Mesenchymal stem cell (in vitro differentiated cells and primary cell): ENCODE results near the gene SPSB2.

Experiments used
- DNase-seq: peaks from one replicate; pipeline ENCODE4 v3.0.0-alpha.2; 2013
- H2AFZ ChIP-seq: one replicate; pipeline ENCODE4 v1.6.1; 2013; ENCODE audit warnings: low read depth, mild to moderate bottlenecking, control low read depth, inconsistent platforms, low read length, moderate library complexity
- H2AK5ac ChIP-seq: 2 replicates; pipeline ENCODE4 v1.6.1; 2013; ENCODE audit warnings: low read length, moderate library complexity, mild to moderate bottlenecking, inconsistent platforms; ENCODE audit not compliant: severe bottlenecking
- H2BK120ac ChIP-seq: one replicate; pipeline ENCODE4 v1.6.1; 2013; ENCODE audit warnings: low read depth, mild to moderate bottlenecking, inconsistent platforms, low read length, moderate library complexity
- H2BK12ac ChIP-seq, 2 experiments: one replicate each; pipeline ENCODE4 v1.6.1; 2013; ENCODE audit warnings: inconsistent platforms in 2 of 2, low read length in 2 of 2, mild to moderate bottlenecking in 2 of 2, moderate library complexity in 2 of 2, control low read depth in 1 of 2
- H2BK15ac ChIP-seq: one replicate; pipeline ENCODE4 v1.6.1; 2013; ENCODE audit warnings: mild to moderate bottlenecking, low read depth, inconsistent platforms; ENCODE audit not compliant: poor library complexity, severe bottlenecking
- H2BK5ac ChIP-seq: 2 replicates; pipeline ENCODE4 v1.6.1; 2013; ENCODE audit warnings: low read depth, mild to moderate bottlenecking, low read length, control low read depth, inconsistent platforms; ENCODE audit not compliant: poor library complexity, severe bottlenecking
- H3K14ac ChIP-seq, 2 experiments: one replicate each; pipeline ENCODE4 v1.6.1; 2013; ENCODE audit warnings: inconsistent platforms in 2 of 2, low read length in 2 of 2, control low read depth in 1 of 2, mild to moderate bottlenecking in 1 of 2, moderate library complexity in 1 of 2
- H3K18ac ChIP-seq, 2 experiments: one replicate each; pipeline ENCODE4 v1.6.1; 2013; ENCODE audit warnings: inconsistent platforms in 2 of 2, low read length in 2 of 2, control low read depth in 1 of 2, low read depth in 1 of 2, mild to moderate bottlenecking in 1 of 2
- H3K23ac ChIP-seq, 2 experiments: one replicate each; pipeline ENCODE4 v1.6.1; 2013; ENCODE audit warnings: inconsistent platforms in 2 of 2, low read length in 2 of 2, mild to moderate bottlenecking in 2 of 2, moderate library complexity in 2 of 2, control low read depth in 1 of 2
- H3K27ac ChIP-seq: 2 replicates; pipeline ENCODE4 v1.5.1; 2013; ENCODE audit warnings: mild to moderate bottlenecking, moderate library complexity, low read length, control low read depth, inconsistent platforms; ENCODE audit not compliant: poor library complexity, severe bottlenecking
- H3K27me3 ChIP-seq, 2 experiments: 2 replicates each; pipeline versions ENCODE4 v1.6.1 to v1.7.0; 2013; ENCODE audit warnings: low read length in 2 of 2, mild to moderate bottlenecking in 2 of 2, moderate library complexity in 2 of 2, control low read depth in 1 of 2, inconsistent platforms in 1 of 2; ENCODE audit not compliant: control insufficient read depth in 1 of 2, insufficient read depth in 1 of 2
- H3K36me3 ChIP-seq, 2 experiments: 2 replicates each; pipeline versions ENCODE4 v1.6.1 to v1.7.0; 2013; ENCODE audit warnings: low read length in 2 of 2, control low read depth in 1 of 2, inconsistent platforms in 1 of 2, low read depth in 1 of 2, mild to moderate bottlenecking in 1 of 2; ENCODE audit not compliant: insufficient read depth in 2 of 2, control insufficient read depth in 1 of 2
- H3K4ac ChIP-seq, 2 experiments: one replicate each; pipeline ENCODE4 v1.6.1; 2013; ENCODE audit warnings: inconsistent platforms in 2 of 2, low read length in 2 of 2, mild to moderate bottlenecking in 2 of 2, moderate library complexity in 2 of 2, control low read depth in 1 of 2, low read depth in 1 of 2
- H3K4me1 ChIP-seq: 2 replicates; pipeline ENCODE4 v1.6.1; 2013; ENCODE audit warnings: low read depth, low read length, control low read depth; ENCODE audit not compliant: control insufficient read depth, insufficient read depth
- H3K4me2 ChIP-seq: 2 replicates; pipeline ENCODE4 v1.6.1; 2013; ENCODE audit warnings: low read length, mild to moderate bottlenecking, inconsistent platforms; ENCODE audit not compliant: poor library complexity, severe bottlenecking
- H3K4me3 ChIP-seq, 2 experiments: 2 replicates each; pipeline versions ENCODE4 v1.5.1 to v1.7.0; 2013; ENCODE audit warnings: low read length in 2 of 2, mild to moderate bottlenecking in 2 of 2, control low read depth in 1 of 2, low read depth in 1 of 2; ENCODE audit not compliant: insufficient read depth in 1 of 2
- H3K79me1 ChIP-seq: replicated peaks from 2 replicates; pipeline ENCODE4 v1.6.1; 2013; ENCODE audit warnings: mild to moderate bottlenecking, control low read depth, low read length, inconsistent platforms; ENCODE audit not compliant: poor library complexity, severe bottlenecking
- H3K9ac ChIP-seq: 2 replicates; pipeline ENCODE4 v1.7.0; 2013; ENCODE audit warnings: mild to moderate bottlenecking, low read length, moderate library complexity
- H3K9me3 ChIP-seq: 2 replicates; pipeline ENCODE4 v1.7.0; 2013; ENCODE audit warnings: mild to moderate bottlenecking, low read length; ENCODE audit not compliant: control insufficient read depth
- H4K8ac ChIP-seq: one replicate; pipeline ENCODE4 v1.6.1; 2013; ENCODE audit warnings: inconsistent platforms, mild to moderate bottlenecking, low read length, moderate library complexity
- H4K91ac ChIP-seq: one replicate; pipeline ENCODE4 v1.6.1; 2013; ENCODE audit warnings: mild to moderate bottlenecking, low read length, inconsistent platforms
- WGBS: methylation state at CpG from one replicate; pipeline ENCODE4 v1.1.7; 2013; ENCODE audit warnings: mixed read lengths; 5-methylcytosine and 5-hydroxymethylcytosine counted together

Gene SPSB2

DNA sequence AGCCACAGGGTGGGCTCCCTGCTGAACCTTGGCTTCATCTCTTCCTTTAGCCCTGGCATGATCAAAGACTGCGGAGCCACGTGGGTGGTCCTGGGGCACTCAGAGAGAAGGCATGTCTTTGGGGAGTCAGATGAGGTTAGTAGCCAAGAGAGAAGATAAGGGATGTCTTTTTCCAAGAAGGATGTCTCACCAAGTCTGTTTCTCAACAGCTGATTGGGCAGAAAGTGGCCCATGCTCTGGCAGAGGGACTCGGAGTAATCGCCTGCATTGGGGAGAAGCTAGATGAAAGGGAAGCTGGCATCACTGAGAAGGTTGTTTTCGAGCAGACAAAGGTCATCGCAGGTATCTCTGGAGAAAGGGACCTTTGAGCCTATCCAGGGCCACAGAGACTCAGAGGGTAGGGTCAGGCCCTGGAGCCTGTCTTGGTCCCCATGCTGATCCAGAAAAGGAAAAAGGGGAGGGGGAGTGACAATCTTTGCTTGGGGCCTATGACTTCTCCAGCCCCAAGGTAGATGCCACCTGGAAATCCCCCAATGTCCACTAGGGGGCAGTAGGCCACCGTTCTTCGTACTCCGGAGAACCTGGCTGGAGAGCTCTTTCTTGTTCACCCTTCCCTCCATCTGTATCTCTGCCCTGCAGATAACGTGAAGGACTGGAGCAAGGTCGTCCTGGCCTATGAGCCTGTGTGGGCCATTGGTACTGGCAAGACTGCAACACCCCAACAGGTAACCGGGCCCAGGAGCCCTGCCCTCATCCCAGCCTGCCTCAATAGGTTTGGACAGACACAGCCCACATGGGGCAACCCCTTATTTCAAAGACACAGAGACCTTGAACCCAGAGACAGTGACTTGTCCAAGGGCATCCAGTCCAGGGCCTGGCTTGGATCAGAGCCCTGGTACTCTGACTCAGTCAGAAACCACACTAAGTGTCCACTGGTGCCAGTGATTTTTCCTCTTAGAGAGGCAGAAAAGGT is 3.8 kb downstream of the SPSB2 start:
- Histone ChIP-seq H2AFZ (no peak overlapping the region), H2BK120ac (no peak overlapping the region), H3K18ac (no peak overlapping the region), H2BK5ac (no peak overlapping the region), H4K8ac (no peak overlapping the region), H4K91ac (no peak overlapping the region), H2BK15ac (no peak overlapping the region), H3K27me3 (no peaks in the 10 kb centered on the region), H3K79me1 (peaks cover 3% of the 10 kb centered on the region), H3K9ac (peak overlapping the region; percentile 97), H3K36me3 (peaks cover 46 to 50% of the 10 kb centered on the region in 2 experiments), H3K4me2 (peak overlapping the region; percentile 85), H3K4ac (no peak overlapping the region), H3K9me3 (no peaks in the 10 kb centered on the region), H3K23ac (no peak overlapping the region), H3K4me3 (peak overlapping the region in 1 of 2 experiments; percentile 94), H3K4me1 (peaks cover 28% of the 10 kb centered on the region), H3K14ac (no peak overlapping the region), H2AK5ac (no peak overlapping the region), H2BK12ac (no peak overlapping the region), H3K27ac (peak overlapping the region; percentile 11)
- peak; percentile 78 for DNase-seq
- 48% methylated on average over 12 of the region's 12 CpGs for WGBS

DNA sequence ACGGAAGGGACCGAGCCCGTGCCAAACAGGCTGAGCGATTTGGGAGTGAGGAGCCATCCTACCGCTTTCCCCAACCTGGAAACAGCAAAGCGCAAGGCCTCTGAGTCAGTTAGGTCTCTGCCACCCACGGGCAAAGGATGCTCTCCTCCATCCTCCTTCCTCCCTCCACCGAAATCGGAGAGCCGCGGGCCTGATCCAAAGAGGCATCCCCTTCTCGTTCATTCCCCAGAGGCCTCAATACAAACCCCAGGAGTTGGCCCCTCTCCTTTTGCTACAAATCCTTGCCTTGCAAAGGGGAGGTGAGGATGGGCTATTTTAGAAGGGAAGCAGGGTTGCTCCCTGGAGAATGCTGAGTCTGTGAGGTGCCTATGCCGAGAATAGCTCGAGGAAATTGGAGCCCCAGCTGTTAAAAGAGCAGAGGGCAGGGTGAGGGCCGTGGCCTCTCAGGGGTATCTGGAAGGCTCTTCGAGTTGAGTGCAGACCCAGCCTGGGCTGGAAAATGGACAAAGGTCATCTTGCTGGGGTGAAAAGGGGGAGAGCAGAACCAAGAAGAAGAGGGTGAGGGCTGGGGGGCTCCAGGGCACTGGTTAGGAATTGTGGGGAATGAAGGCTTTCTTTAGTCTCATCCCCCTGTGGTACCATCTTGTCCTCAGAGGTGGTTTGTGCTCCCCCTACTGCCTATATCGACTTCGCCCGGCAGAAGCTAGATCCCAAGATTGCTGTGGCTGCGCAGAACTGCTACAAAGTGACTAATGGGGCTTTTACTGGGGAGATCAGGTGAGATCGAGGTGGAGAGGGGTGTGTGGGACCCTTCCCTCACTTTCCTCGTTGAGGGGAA is 4.7 kb downstream of the SPSB2 start:
- 7% methylated on average over 21 of the region's 22 CpGs for WGBS

DNA sequence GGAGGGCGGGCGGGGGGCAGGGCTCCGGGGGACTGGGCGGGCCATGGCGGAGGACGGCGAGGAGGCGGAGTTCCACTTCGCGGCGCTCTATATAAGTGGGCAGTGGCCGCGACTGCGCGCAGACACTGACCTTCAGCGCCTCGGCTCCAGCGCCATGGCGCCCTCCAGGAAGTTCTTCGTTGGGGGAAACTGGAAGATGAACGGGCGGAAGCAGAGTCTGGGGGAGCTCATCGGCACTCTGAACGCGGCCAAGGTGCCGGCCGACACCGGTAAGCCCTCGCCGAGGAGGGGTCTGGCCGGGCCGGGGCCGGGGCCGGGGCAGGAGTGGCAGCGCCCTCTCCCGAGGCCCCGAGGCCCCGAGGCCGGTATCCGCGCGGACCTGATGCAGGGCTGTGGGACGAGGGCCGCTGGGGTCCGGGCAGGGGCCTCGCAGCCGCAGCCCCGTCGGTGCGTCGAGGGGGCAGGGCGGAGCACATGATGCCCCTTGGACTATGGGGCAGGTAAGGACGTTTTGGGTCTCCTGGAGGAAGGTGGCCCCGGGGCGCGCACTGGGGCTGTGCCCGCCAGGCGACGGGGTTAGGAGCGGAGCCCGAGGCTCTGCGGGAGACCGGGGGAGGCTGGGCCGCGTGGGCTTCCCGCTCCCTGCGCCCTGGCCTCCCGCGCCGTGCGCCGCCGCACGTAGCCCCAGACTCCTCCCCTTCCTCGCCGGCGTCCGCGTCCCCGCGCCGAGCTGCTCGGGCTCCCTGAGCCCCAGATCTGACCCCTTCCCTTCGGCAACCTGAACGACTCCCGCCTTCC is 5.5 kb downstream of the SPSB2 start, which contains the start of gene TPI1:
TSS of gene TPI1 (plus strand) at position 119 of the 798 bp plus-strand sequence. CDS start at position 155, 36 bp downstream.
- Histone ChIP-seq H3K4ac (peak within 1 kb of the TSS; percentile 93 to 99), H2BK15ac (peak within 1 kb of the TSS; percentile 73), H2BK5ac (peak within 1 kb of the TSS; percentile 75), H2AFZ (peak within 1 kb of the TSS; percentile 78), H3K14ac (peak within 1 kb of the TSS; percentile 68 to 94), H2AK5ac (peak within 1 kb of the TSS; percentile 77), H3K36me3 (peaks cover 63 to 66% of the 10 kb centered on the region in 2 experiments), H3K27me3 (no peaks in the 10 kb centered on the region), H4K8ac (peak within 1 kb of the TSS; percentile 89), H3K79me1 (peaks cover 7% of the 10 kb centered on the region), H2BK120ac (peak within 1 kb of the TSS; percentile 67), H3K4me3 (peak within 1 kb of the TSS; percentile 94 to 95), H3K9ac (peak within 1 kb of the TSS; percentile 97), H3K4me2 (peak within 1 kb of the TSS; percentile 87), H3K9me3 (no peaks in the 10 kb centered on the region), H3K4me1 (peaks cover 28% of the 10 kb centered on the region), H4K91ac (peak within 1 kb of the TSS; percentile 97), H2BK12ac (peak within 1 kb of the TSS in 1 of 2 experiments; percentile 74), H3K18ac (peak within 1 kb of the TSS; percentile 82 to 97), H3K23ac (peak within 1 kb of the TSS; percentile 53 to 96), H3K27ac (peak within 1 kb of the TSS; percentile 66)
- WGBS = under 1% methylated on average over 62 of the region's 86 CpGs
- peak; percentile 83 for DNase-seq

More for the DNA sequence above, 4.7 kb downstream of the SPSB2 start:
- Histone ChIP-seq H2BK15ac (no peak overlapping the region), H3K4me2 (peak overlapping the region; percentile 85), H2BK120ac (no peak overlapping the region), H3K23ac (no peak overlapping the region), H3K79me1 (peaks cover 4% of the 10 kb centered on the region), H3K4me1 (peaks cover 28% of the 10 kb centered on the region), H4K8ac (no peak overlapping the region), H3K27ac (peak overlapping the region; percentile 11), H3K4me3 (peak overlapping the region; percentile 94 to 95), H2BK5ac (no peak overlapping the region), H3K4ac (no peak overlapping the region), H3K36me3 (peaks cover 55 to 59% of the 10 kb centered on the region in 2 experiments), H2AK5ac (no peak overlapping the region), H3K18ac (peak overlapping the region in 1 of 2 experiments; percentile 97), H3K9ac (peak overlapping the region; percentile 97), H3K14ac (peak overlapping the region in 1 of 2 experiments; percentile 80), H2AFZ (no peak overlapping the region), H3K9me3 (no peaks in the 10 kb centered on the region), H2BK12ac (no peak overlapping the region), H3K27me3 (no peaks in the 10 kb centered on the region), H4K91ac (no peak overlapping the region)
- DNase-seq = peak; percentile 45
